ENCODE data around the gene WDR36. TPM values are rescaled to one million over a fixed set of nuclear protein-coding genes. Genes with fewer than 3 reads are reported as not detected.

WDR36 gene
- total RNA-seq (2012; rRNA removed) = 79.5 and 81.4 TPM in 2 replicates

DNA sequence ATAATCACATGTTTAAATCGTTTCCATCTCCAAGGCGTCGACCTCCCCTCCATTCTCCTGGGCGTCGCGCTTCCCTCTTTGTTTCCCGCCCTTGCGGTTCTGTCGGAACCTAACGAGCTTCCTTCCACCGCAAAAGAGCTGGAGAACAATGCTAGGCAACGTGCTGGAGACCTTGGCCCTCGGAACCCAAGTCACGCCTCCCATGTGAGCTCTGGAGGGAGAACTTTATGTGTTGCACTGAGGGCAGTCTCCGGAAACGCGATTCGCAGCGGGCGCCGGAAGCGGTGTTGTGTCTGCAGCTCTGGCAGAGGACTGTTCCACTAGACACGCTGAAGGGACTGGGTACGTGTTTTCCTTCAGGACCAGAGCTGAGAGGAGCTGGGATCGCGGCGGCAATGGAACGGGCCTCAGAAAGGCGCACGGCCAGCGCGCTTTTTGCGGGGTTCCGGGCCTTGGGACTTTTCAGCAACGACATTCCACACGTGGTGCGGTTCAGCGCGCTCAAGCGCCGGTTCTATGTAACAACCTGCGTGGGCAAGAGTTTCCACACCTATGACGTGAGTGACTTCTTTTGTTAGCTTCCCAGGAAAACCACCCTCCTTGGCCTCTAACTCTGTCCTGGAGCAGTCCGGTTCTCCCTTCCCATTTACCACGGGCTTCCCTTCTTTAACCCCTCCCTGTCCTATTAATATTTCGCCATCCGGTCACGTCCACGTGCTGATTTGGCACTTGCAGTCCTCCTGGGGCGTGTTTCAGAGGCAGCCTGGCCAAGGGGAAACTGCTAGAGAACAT, at the start of gene WDR36:
Gene WDR36 (plus strand): TSS at position 287 of the 792 bp plus-strand sequence. CDS start 109 bp downstream, at position 396.
- H3K4me3 ChIP-seq (ENCODE audit: low read length) = peak within 1 kb of the TSS; percentile 87
- no peaks in the 10 kb centered on the region for H3K27me3 ChIP-seq (ENCODE audit: control insufficient read depth, insufficient read depth, low read length)
- no peaks in the 10 kb centered on the region for H3K9me3 ChIP-seq (replicated peaks; ENCODE audit: low read length)
- peak within 1 kb of the TSS; percentile 87 for H3K9ac ChIP-seq (ENCODE audit: low read depth, low read length)
- peak within 1 kb of the TSS; percentile 77 for H3K4me2 ChIP-seq (ENCODE audit: low read length)
- peaks cover 18% of the 10 kb centered on the region for H3K4me1 ChIP-seq (ENCODE audit: control insufficient read depth, insufficient read depth, low read length)
- peaks cover 25% of the 10 kb centered on the region for H3K36me3 ChIP-seq (ENCODE audit: insufficient read depth, low read length)

DNA sequence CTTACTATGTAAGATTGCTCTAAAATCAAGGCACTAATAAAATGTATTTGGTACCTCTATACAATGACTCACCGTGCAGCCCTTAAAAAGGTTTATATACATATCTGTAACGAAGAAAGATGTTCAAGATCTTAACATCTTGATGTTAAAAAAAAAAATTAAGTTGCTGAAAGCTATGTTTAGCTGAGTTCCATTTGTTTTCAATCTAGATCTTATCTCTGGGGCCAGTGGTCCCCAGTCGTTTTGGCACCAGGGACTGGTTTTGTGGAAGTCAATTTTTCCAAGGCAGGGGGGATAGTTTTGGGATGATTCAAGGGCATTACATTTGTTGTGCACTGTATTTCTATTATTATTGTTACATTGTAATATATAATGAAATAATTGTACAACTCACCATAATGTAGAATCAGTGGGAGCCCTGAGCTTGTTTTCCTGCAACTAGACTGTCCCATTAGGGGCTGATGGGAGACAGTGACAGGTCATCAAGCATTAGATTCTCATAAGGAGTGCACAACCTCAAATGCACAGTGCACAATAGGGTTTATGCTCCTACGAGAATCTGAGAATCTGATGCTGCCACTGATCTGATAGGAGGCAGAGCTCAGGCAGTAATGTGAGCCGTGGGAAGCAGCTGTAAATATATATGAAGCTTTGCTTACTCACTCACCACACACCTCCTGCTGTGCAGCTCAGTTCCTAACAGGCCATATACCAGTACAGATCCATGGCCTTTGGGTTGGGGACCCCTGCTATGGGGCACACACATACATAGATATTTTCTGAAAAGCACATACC, 48.2 kb upstream of the WDR36 start:
- Histone ChIP-seq H3K36me3 (ENCODE audit: insufficient read depth, low read length) (no peaks in the 10 kb centered on the region), H3K9me3 (replicated peaks; ENCODE audit: low read length) (no peaks in the 10 kb centered on the region), H3K4me2 (ENCODE audit: low read length) (no peak overlapping the region), H3K9ac (ENCODE audit: low read depth, low read length) (no peak overlapping the region), H3K4me3 (ENCODE audit: low read length) (no peak overlapping the region), H3K4me1 (ENCODE audit: control insufficient read depth, insufficient read depth, low read length) (peaks cover 16% of the 10 kb centered on the region), H3K27me3 (ENCODE audit: control insufficient read depth, insufficient read depth, low read length) (no peaks in the 10 kb centered on the region)

DNA sequence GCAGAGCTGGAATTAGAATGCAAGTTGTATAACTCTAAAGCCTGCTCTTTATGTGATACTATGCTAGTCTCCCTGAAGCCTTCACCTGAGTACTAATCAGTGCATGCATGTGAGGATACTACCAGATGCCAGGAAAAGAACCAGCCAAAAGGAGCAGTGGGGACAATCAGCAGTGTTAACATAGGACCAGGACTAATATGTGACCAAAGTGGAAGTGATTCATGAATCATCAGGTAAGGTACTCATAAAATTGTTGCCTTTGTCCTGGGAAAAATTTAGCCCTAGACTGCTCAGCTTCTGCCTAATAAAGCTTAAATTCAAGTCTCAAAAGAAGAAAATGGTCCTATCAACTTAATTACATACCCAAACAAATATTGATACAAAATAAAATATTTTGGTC, 34.1 kb upstream of the WDR36 start:
- Histone ChIP-seq H3K4me1 (ENCODE audit: control insufficient read depth, insufficient read depth, low read length) (peaks cover 7% of the 10 kb centered on the region), H3K4me2 (ENCODE audit: low read length) (no peak overlapping the region), H3K9ac (ENCODE audit: low read depth, low read length) (no peak overlapping the region), H3K9me3 (replicated peaks; ENCODE audit: low read length) (no peaks in the 10 kb centered on the region), H3K4me3 (ENCODE audit: low read length) (no peak overlapping the region), H3K36me3 (ENCODE audit: insufficient read depth, low read length) (no peaks in the 10 kb centered on the region), H3K27me3 (ENCODE audit: control insufficient read depth, insufficient read depth, low read length) (no peaks in the 10 kb centered on the region)

DNA sequence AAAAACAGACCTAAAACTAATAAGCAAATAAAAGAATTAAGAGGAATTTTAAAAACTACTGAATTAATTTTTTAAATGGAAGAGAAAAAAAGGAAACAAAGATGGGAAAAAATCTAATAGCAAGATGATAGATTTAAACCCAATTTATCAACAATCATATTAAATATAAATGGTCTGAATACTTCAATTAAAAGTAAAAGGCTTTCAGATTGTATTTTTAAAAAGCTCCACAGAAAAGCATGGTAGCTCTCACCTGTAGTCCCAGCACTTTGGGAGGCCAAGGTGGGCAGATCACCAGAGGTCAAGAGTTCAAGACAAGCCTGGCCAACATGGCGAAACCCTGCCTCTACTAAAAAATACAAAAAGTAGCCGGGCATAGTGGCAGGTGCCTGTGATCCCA, 32.0 kb upstream of the WDR36 start:
- Histone ChIP-seq H3K4me1 (ENCODE audit: control insufficient read depth, insufficient read depth, low read length) (peaks cover 11% of the 10 kb centered on the region), H3K4me3 (ENCODE audit: low read length) (no peak overlapping the region), H3K9ac (ENCODE audit: low read depth, low read length) (no peak overlapping the region), H3K27me3 (ENCODE audit: control insufficient read depth, insufficient read depth, low read length) (no peaks in the 10 kb centered on the region), H3K9me3 (replicated peaks; ENCODE audit: low read length) (no peaks in the 10 kb centered on the region), H3K36me3 (ENCODE audit: insufficient read depth, low read length) (no peaks in the 10 kb centered on the region), H3K4me2 (ENCODE audit: low read length) (no peak overlapping the region)

DNA sequence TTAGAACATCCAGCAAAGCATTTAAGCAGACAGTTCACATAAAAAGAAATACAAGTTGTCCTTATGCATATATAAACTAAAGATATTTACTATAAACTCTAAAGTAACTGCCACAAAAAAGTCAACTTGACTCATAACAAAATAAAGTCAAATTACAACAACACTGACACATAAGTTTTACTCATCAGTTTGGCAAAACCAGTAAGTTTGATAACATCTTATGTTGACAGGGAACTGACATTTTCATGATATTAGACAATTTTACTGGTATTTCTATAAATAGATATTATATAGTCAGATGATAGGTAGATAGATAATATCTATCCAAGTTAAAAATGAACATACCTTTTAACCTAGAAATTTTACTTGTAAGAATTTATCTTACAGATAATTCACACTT, 30.5 kb upstream of the WDR36 start:
- Histone ChIP-seq H3K9ac (ENCODE audit: low read depth, low read length) (no peak overlapping the region), H3K27me3 (ENCODE audit: control insufficient read depth, insufficient read depth, low read length) (no peaks in the 10 kb centered on the region), H3K9me3 (replicated peaks; ENCODE audit: low read length) (no peaks in the 10 kb centered on the region), H3K4me2 (ENCODE audit: low read length) (peak overlapping the region; percentile 25), H3K4me1 (ENCODE audit: control insufficient read depth, insufficient read depth, low read length) (peaks cover 11% of the 10 kb centered on the region), H3K36me3 (ENCODE audit: insufficient read depth, low read length) (no peaks in the 10 kb centered on the region), H3K4me3 (ENCODE audit: low read length) (no peak overlapping the region)

DNA sequence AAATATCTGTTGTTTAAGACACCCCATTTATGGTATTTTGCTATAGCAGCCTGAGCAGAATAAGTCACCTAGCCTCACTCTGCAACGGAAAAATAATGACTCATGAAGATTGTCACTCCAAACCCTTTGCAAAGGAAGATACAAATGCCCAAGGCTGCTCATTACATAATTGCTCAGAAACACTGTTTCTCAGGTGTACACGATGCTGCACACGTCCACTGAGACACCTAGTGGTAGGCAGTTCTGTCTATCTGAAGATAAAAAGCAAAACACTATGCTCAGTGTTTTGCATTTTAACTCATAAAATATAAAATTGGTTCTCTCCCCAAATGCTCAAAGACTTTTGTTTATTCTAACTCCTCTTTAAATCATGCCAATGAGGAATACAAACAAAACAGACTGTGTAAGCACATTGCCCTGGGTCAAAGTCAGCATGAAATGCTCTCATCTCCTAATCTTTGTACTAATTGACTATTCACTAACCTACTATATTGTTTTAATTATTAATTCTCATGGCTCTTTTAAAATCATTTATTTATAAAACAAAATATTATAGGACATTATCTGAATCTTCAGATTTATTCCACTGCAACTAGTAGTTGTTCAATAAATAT, 28.3 kb upstream of the WDR36 start:
- no peak overlapping the region for H3K4me3 ChIP-seq (ENCODE audit: low read length)
- H3K9ac ChIP-seq (ENCODE audit: low read depth, low read length) = no peak overlapping the region
- H3K4me2 ChIP-seq (ENCODE audit: low read length) = no peak overlapping the region
- H3K36me3 ChIP-seq (ENCODE audit: insufficient read depth, low read length) = no peaks in the 10 kb centered on the region
- no peaks in the 10 kb centered on the region for H3K27me3 ChIP-seq (ENCODE audit: control insufficient read depth, insufficient read depth, low read length)
- no peaks in the 10 kb centered on the region for H3K9me3 ChIP-seq (replicated peaks; ENCODE audit: low read length)
- peaks cover 11% of the 10 kb centered on the region for H3K4me1 ChIP-seq (ENCODE audit: control insufficient read depth, insufficient read depth, low read length)

DNA sequence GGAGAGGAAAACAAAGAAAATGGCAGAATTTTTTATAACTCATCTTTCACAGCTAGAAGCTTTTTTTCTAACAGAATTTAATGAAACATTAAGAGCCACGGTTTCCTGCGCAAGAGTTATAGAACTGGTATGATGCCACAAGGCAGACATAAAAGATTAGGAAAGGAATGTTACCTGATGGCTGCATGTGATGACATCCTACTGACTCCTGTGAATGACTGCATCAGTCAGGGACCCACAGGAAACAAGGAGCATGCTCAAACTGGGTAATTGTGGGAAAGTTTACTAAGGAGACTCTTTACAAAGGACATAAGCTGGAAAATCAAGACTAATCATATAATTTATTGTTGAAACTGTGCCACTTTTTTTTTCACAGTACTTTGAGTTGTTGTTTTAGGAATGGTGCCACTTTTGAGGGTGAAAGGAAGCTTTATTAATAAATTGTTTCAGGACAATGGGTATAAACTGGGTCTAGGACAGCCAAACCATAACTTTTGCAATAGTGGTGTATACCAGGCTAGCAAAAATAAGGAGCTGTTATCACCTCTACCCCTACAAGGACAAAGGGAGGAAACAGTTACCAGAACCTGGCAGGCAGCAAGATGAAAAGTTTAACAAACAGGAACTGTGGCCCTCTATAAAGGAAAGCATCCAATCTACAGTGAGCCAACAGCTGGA, 25.7 kb upstream of the WDR36 start:
- Histone ChIP-seq H3K36me3 (ENCODE audit: insufficient read depth, low read length) (no peaks in the 10 kb centered on the region), H3K9me3 (replicated peaks; ENCODE audit: low read length) (no peaks in the 10 kb centered on the region), H3K9ac (ENCODE audit: low read depth, low read length) (no peak overlapping the region), H3K4me1 (ENCODE audit: control insufficient read depth, insufficient read depth, low read length) (peaks cover 25% of the 10 kb centered on the region), H3K4me2 (ENCODE audit: low read length) (no peak overlapping the region), H3K27me3 (ENCODE audit: control insufficient read depth, insufficient read depth, low read length) (no peaks in the 10 kb centered on the region), H3K4me3 (ENCODE audit: low read length) (no peak overlapping the region)

DNA sequence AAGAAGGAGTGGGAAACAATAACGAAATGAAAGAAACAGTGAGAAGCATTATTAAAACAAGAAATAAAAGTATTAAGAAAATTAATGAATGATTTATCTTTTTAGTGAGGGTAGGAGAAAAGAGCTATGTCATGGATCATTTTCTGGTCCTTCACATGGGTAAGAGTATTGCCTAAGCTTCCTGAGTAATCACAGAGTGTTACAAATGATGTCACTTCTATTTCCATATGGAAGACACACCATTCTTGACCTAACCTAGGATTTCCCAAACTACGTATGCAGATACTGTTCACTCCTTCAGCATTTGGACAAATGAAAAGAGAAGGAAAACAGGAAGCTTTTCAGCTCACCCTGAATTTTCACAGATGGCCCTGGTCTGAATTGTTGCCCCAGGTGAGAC, 23.9 kb upstream of the WDR36 start:
- Histone ChIP-seq H3K27me3 (ENCODE audit: control insufficient read depth, insufficient read depth, low read length) (no peaks in the 10 kb centered on the region), H3K4me2 (ENCODE audit: low read length) (no peak overlapping the region), H3K4me1 (ENCODE audit: control insufficient read depth, insufficient read depth, low read length) (peaks cover 31% of the 10 kb centered on the region), H3K4me3 (ENCODE audit: low read length) (no peak overlapping the region), H3K9ac (ENCODE audit: low read depth, low read length) (no peak overlapping the region), H3K36me3 (ENCODE audit: insufficient read depth, low read length) (no peaks in the 10 kb centered on the region), H3K9me3 (replicated peaks; ENCODE audit: low read length) (no peaks in the 10 kb centered on the region)

DNA sequence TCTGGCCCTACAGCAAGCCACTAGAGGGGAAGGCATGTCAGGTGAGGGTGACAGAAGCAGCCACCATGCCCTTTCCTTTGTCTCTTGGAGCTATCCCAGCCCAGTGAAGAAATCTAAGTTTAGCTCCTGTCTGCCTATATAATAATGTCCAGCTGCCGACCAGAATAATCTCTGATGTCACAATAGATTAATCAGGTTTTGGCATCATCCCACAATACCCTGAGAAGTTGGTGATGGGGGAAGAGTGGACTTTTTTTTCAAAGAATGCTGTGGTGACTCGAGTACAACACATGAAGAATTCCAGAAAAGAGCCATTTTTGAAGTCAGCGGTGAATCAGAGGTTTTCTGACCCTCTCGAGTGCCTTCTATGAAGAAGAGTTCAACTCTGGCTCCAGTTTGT, 22.3 kb upstream of the WDR36 start:
- H3K27me3 ChIP-seq (ENCODE audit: control insufficient read depth, insufficient read depth, low read length) = no peaks in the 10 kb centered on the region

DNA sequence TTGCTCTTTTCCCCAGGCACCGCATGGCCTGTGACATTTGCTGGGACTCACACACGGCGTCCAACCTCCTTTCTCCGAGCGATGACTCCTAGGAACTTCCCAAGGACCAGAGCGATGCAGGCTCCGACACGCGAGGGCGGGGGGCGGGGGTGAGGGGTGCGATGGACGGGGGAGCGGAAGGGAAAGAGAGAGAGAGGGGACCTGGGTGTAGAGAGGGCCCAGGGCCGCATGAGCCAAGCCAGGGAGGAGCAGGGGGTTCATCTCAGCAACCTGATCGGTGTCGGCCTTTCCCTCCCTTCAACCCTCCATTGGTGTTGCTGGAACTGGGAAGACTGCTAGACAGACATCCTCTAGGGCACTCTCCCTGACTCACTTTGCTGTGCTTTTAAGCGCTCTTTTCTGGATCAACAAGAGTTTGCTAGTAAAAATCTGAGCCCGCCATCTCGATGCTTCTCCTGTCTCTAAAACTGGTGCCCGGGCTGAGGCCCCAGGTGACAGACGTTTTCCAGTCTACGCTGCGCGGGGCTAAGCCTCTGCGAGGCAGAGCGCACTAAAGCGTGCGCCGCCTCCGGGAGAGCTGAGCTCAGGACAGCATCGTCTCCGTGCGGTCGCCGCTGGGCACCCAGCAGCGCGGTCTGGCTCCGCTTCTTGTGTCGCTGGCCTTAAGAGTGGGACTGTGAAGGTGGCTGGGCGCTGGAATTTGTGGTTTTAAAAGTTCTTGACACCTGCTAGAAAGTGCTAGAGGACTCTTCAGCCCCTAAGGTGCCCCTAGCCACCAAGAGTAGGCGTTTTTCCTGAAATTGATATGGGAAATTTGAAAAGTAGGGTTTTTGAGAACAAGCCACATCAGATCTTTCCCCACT, 21.6 kb upstream of the WDR36 start:
- Histone ChIP-seq H3K9me3 (replicated peaks; ENCODE audit: low read length) (no peaks in the 10 kb centered on the region), H3K9ac (ENCODE audit: low read depth, low read length) (peak overlapping the region; percentile 2), H3K4me1 (ENCODE audit: control insufficient read depth, insufficient read depth, low read length) (peaks cover 39% of the 10 kb centered on the region), H3K36me3 (ENCODE audit: insufficient read depth, low read length) (no peaks in the 10 kb centered on the region), H3K27me3 (ENCODE audit: control insufficient read depth, insufficient read depth, low read length) (no peaks in the 10 kb centered on the region), H3K4me2 (ENCODE audit: low read length) (peak overlapping the region; percentile 76), H3K4me3 (ENCODE audit: low read length) (peak overlapping the region; percentile 55)

More for the DNA sequence above, 22.3 kb upstream of the WDR36 start:
- Histone ChIP-seq H3K36me3 (ENCODE audit: insufficient read depth, low read length) (no peaks in the 10 kb centered on the region), H3K9me3 (replicated peaks; ENCODE audit: low read length) (no peaks in the 10 kb centered on the region), H3K4me1 (ENCODE audit: control insufficient read depth, insufficient read depth, low read length) (peaks cover 33% of the 10 kb centered on the region), H3K9ac (ENCODE audit: low read depth, low read length) (peak overlapping the region; percentile 2), H3K4me3 (ENCODE audit: low read length) (peak overlapping the region; percentile 55), H3K4me2 (ENCODE audit: low read length) (peak overlapping the region; percentile 76)

All from skeletal muscle satellite cell (primary cell).